IPS-15b (cell line): Measurements from ENCODE around the gene COL5A1.
"Not testable (repeated sequence)": the region's sequence is repeated elsewhere in the genome, so short reads cannot be mapped to it uniquely, and the experiment has no call there.

Experiments used
- H3K27me3 ChIP-seq: one replicate; pipeline ENCODE4 v1.6.1; 2013; ENCODE audit warnings: low read length; ENCODE audit not compliant: control insufficient read depth, insufficient read depth
- H3K36me3 ChIP-seq: one replicate; pipeline ENCODE4 v1.6.1; 2013; ENCODE audit warnings: low read length; ENCODE audit not compliant: control insufficient read depth, insufficient read depth
- H3K4me1 ChIP-seq: one replicate; pipeline ENCODE4 v1.6.1; 2013; ENCODE audit warnings: mild to moderate bottlenecking, low read length; ENCODE audit not compliant: control insufficient read depth, insufficient read depth
- H3K4me3 ChIP-seq: one replicate; pipeline ENCODE4 v1.5.1; 2013; ENCODE audit warnings: low read depth, low read length
- H3K9ac ChIP-seq: one replicate; pipeline ENCODE4 v1.6.1; 2013; ENCODE audit warnings: low read depth, mild to moderate bottlenecking, low read length
- H3K9me3 ChIP-seq: one replicate; pipeline ENCODE4 v1.6.1; 2013; ENCODE audit warnings: mild to moderate bottlenecking, low read length; ENCODE audit not compliant: control insufficient read depth, insufficient read depth

COL5A1 gene

DNA sequence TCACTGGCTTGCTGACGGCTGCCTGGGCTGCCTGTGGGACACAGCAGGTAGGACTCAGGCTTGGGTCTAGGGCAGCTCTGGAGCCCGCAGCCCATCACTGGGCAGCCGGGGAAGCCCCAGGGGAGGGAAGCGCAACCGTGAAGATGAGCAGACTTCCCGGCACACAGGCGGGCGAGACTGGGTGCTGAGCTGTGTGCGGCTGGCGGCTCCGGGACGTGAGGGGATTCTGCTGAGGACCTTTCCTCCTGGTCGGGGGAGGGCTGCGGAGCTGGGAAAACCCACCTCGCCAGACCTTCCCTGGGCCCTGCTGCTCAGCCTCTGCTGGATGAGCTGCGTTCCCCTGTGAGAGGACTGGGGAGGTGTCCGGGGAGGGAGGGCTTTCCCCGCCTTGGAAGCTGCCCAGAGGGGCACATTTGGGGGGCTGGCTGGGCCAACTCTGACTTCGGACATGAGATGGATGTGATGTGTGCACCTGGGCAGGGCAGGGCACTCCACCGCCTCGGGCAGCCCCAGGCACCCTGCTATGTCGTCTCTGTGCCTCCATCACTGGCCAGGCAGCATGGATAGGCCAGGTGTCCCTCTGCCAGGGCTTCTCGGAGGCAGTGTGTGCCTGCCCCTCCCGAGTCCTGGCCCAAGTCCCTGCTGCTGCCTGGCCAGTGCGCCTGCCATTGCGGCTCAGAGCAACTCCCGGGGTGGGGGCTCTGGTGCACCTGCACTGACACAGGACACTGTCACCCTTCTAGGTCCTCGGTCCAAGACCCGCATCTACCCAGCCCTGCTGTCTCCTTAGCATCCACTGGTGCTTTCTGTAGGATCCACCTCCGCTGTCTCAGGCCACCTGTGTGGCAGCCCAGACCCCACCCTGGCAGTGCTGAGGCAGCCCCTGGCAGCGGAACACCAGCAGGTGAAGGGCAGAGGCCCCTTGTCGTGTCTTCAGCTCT is 66.4 kb downstream of the COL5A1 start:
- Histone ChIP-seq H3K9me3 (no peaks in the 10 kb centered on the region), H3K27me3 (no peaks in the 10 kb centered on the region), H3K4me1 (no peaks in the 10 kb centered on the region), H3K9ac (no peak overlapping the region), H3K4me3 (no peak overlapping the region), H3K36me3 (peaks cover 4% of the 10 kb centered on the region)

DNA sequence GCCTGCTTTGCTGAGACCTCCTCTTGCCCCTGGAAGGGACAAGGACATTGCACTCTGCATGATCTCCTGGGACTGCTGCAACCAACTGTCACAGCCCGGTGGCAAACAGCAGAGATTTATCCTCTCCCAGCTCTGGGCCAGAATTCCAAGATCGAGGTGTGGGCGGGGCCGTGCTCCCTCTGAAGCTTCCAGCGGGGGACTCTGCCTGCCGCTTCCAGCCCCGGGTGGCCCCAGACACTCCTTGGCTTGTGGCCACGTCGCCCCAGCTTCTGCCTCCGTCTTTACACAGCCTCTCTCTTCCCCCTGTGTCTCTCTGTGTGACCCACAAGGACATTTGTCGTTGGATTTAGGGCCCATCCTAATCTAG is 67.1 kb downstream of the COL5A1 start:
- no peaks in the 10 kb centered on the region for H3K27me3 ChIP-seq
- no peak overlapping the region for H3K9ac ChIP-seq
- H3K9me3 ChIP-seq: no peaks in the 10 kb centered on the region
- H3K4me3 ChIP-seq: no peak overlapping the region
- H3K4me1 ChIP-seq: no peaks in the 10 kb centered on the region
- peaks cover 4% of the 10 kb centered on the region for H3K36me3 ChIP-seq

DNA sequence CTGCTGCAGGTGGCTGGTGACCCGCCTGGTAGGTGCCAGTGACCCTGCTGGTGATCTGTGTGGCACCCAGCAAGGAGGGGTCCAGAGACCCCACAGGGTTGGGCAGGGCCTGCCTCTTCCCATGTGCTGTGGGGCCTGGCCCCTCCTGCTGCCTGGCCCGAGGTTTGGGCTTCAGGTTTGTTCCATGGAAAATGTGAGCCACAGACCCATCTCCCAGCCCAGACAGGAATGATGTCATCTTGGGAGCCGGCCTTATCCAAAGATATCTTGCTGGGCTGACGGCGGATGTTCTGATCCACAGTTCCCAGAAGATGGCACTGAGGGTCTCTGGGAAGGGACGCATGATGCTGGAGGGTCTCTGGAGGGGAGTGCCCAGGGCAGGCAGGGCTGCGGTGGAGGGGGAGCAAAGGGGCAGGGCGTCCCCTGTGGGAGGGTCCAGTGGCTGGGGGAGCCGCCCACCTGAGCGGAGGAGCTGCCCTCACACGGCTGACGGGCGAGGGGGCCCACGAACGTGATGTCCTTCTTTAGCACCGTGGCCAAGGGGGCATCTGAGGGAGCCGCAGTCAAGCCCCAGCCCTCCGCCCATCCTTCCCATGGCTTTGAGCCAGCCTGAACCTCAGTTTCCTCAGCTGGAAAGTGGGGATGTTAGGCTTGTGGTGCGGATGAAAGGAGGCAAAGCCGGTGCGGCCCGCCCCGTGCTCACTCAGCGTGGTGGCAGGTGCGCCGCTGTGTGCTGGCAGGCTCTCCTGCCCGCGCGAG is 68.1 kb downstream of the COL5A1 start:
- no peaks in the 10 kb centered on the region for H3K4me1 ChIP-seq
- H3K27me3 ChIP-seq: no peaks in the 10 kb centered on the region
- no peaks in the 10 kb centered on the region for H3K9me3 ChIP-seq
- H3K4me3 ChIP-seq: no peak overlapping the region
- H3K9ac ChIP-seq: no peak overlapping the region
- H3K36me3 ChIP-seq: peaks cover 4% of the 10 kb centered on the region

DNA sequence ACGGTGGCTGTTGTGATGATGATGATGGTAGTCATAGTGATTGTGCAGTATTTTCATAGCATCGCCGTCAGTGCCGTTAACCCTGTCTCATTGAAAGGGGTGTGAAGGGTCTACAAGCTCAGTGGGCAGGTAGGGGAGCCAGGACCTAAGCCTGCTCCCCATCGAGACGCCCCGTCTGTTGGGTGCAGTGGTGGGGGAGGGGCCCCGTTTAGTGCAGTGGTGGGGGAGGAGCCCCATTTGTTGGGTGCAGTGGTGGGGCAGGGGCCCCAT is 68.6 kb downstream of the COL5A1 start:
- Histone ChIP-seq H3K9me3 (no peaks in the 10 kb centered on the region), H3K4me3 (no peak overlapping the region), H3K27me3 (no peaks in the 10 kb centered on the region), H3K36me3 (peaks cover 4% of the 10 kb centered on the region), H3K4me1 (no peaks in the 10 kb centered on the region), H3K9ac (no peak overlapping the region)

DNA sequence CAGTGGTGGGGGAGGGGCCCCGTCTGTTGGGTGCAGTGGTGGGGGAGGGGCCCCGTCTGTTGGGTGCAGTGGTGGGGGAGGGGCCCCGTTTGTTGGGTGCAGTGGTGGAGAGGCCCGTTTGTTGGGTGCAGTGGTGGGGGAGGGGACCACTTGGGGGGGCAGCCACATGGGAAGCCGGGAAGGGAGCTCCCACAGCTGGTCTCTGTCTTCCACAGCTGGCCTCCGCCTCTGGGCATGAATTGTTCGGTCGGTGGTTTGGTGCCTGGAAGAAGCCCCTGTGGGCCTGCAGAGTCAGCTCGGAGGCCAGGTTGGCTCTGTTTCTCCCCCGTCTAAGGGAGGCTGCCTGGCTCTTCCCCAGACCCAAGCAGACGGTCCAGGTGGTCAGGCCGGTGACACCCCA is 69.3 kb downstream of the COL5A1 start:
- H3K9me3 ChIP-seq: no peaks in the 10 kb centered on the region
- H3K27me3 ChIP-seq: no peaks in the 10 kb centered on the region
- no peaks in the 10 kb centered on the region for H3K4me1 ChIP-seq
- H3K9ac ChIP-seq: no peak overlapping the region
- peaks cover 4% of the 10 kb centered on the region for H3K36me3 ChIP-seq
- H3K4me3 ChIP-seq: no peak overlapping the region

DNA sequence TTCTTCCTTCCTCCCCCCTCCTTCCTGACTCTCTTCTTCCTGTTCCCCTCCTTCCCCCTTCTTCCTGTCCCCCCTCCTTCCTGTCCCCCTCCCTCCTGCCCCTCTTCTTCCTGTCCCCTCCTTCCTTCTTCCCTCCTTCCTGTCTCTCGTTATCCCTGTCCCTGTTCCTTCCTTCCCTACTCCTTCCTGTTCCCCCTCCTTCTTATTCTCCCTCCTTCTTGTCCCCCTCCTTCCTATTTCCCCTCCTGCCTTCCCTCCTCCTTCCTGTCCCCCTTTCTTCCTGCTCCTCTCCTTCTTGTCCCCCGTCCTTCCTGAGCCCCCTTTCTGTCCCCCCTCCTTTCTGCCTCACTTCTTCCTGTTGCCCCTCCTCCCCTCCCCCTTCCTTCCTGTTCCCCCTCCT is 70.6 kb downstream of the COL5A1 start:
- Histone ChIP-seq H3K4me1 (no peaks in the 10 kb centered on the region), H3K4me3 (no peak overlapping the region), H3K27me3 (no peaks in the 10 kb centered on the region), H3K9ac (no peak overlapping the region), H3K9me3 (no peaks in the 10 kb centered on the region), H3K36me3 (peaks cover 4% of the 10 kb centered on the region)

DNA sequence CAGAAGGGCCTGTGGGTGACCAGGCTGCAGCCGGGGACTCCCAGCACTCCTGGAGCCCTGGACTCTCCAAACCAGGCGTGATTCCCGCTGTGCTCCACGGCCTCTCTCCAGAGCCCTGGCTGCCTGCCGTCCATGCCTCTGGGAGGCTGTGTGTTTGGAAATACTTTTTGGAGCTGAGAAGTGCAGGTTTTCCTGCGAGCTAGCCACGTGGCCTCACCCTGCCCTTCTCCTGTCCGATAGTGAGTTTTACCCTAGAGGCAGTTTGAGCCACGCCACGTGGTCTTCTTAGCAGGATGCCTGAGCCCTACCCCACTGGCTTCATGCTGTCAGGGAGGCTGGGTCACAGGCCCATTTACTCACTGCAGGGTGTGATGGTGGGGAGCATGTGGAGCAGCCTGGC is 71.3 kb downstream of the COL5A1 start:
- Histone ChIP-seq H3K36me3 (peaks cover 4% of the 10 kb centered on the region), H3K9ac (no peak overlapping the region), H3K4me3 (no peak overlapping the region), H3K27me3 (no peaks in the 10 kb centered on the region), H3K4me1 (no peaks in the 10 kb centered on the region), H3K9me3 (no peaks in the 10 kb centered on the region)

DNA sequence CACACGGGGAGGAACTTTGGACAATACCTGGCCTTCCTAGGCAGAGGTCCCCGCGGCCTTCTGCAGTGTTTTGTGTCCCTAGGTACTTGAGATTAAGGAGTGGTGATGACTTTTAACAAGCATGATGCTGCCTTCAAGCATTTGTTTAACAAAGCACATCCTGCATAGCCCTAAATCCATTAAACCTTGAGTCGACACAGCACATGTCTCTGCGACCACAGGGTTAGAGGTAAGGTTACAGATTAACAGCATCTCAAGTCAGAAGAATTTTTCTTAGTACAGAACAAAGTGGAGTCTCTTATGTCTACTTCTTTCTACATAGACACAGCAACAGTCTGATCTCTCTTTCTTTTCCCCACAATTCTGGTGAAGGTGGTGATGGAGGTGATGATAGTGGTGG is 73.9 kb downstream of the COL5A1 start:
- not testable (repeated sequence) for H3K9ac ChIP-seq, H3K36me3 ChIP-seq, H3K9me3 ChIP-seq, H3K4me3 ChIP-seq, H3K4me1 ChIP-seq, H3K27me3 ChIP-seq

DNA sequence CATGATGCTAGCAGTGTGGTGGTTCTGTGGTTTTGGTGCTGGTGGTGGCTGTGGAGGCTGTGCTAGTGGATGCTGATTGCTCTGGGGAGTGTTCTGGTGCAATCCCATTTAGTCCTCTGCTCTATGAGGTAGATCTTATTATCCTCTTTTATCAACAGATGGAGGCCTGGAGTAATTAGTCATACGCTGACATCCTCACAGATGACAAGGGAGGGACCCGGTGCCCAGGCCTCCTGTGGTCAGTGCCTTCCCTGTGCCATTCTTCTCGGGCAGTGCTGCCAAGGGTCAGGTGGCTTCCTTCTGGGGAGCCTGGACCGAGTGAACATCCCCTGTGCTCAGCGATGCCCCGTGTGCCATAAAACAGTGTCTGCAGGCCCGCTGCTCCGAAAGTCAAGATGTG is 74.5 kb downstream of the COL5A1 start:
- H3K27me3 ChIP-seq: no peaks in the 10 kb centered on the region
- H3K9ac ChIP-seq: no peak overlapping the region
- H3K9me3 ChIP-seq: no peaks in the 10 kb centered on the region
- H3K4me1 ChIP-seq: no peaks in the 10 kb centered on the region
- H3K36me3 ChIP-seq: peaks cover 4% of the 10 kb centered on the region
- H3K4me3 ChIP-seq: no peak overlapping the region

DNA sequence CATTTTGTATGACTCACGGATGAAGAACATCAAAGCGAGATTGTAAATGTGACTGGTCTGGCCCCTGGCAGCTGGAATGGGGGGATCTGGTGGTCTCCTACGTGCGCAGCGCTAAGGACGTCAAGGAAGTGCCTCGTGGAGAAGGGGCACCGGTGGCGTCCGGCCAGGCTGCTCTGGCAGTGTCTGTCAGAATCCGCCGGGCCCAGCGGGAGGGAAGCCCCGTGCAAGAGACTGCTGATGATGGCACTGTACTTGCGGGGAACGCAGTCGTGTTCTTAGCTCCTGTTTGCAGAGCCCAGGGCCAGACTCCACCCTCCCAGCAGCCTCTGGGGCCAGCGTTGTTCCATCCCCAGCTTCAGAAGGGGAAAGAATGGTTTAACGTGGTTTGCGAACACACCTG is 75.5 kb downstream of the COL5A1 start:
- Histone ChIP-seq H3K4me1 (no peaks in the 10 kb centered on the region), H3K27me3 (no peaks in the 10 kb centered on the region), H3K9ac (no peak overlapping the region), H3K9me3 (no peaks in the 10 kb centered on the region), H3K4me3 (no peak overlapping the region), H3K36me3 (no peaks in the 10 kb centered on the region)

DNA sequence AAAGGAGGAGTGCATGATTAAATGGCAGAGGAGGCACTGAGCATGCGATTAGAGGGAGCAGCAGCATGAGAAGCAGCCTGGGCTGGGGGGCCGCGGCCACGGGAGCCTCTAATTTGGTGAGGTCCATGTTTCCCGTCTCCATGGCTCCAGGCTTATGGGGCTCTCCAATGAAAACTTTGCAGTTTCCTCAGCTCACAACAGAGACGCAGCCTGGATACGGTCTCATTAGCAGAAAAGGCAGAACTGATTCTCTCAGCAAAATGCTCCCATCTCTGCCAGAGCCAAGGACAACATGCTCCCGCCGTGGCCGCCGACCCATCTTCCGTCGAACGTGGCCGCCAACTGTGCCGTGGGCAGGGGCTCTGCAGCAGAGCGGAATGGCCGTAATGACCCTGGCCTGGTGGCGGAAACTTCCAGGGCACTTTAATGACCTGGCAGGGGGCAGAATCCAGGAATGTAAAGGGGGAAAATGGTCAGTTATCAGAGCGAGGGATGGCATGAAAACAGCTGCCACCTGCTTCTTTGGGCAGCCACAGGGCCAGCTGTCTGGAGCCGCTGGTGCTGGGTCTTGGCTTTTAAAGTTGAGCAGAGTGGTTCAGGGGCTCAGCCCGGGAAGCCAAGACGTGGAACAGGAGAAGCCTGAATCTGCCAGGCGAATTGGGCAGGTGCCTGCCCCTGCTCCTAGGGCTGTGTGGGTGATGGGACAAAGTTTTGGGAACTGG is 76.5 kb downstream of the COL5A1 start:
- no peaks in the 10 kb centered on the region for H3K9me3 ChIP-seq
- no peaks in the 10 kb centered on the region for H3K27me3 ChIP-seq
- H3K9ac ChIP-seq: no peak overlapping the region
- no peaks in the 10 kb centered on the region for H3K36me3 ChIP-seq
- H3K4me1 ChIP-seq: no peaks in the 10 kb centered on the region
- H3K4me3 ChIP-seq: no peak overlapping the region

DNA sequence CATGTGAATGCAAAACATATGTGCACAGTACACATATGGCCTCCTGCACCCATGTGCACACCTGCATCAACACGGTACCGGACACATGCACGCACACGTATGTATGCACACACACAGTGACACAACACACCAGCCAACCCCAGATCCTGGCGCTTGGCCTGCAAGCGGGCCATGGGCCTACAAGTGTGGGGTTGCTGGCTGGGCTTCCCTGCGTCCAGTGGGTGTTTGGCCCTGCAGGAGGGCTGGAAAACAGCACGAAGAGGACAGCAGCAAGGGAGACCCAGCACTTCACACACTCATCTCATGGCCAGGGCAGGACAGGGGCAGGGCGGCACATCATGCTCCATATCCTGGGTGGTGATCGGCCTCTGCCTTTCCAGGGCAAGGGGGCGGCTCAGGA is 77.7 kb downstream of the COL5A1 start:
- Histone ChIP-seq H3K36me3 (no peaks in the 10 kb centered on the region), H3K9ac (no peak overlapping the region), H3K27me3 (no peaks in the 10 kb centered on the region), H3K9me3 (no peaks in the 10 kb centered on the region), H3K4me3 (no peak overlapping the region), H3K4me1 (no peaks in the 10 kb centered on the region)
